Epithelial cell of prostate (primary cell): ENCODE results near the gene HAP1.
"Not testable (repeated sequence)": the region's sequence is repeated elsewhere in the genome, so short reads cannot be mapped to it uniquely, and the experiment has no call there.

Experiments used
- DNase-seq: peaks from one replicate; pipeline ENCODE4 v3.0.0-alpha.2; 2011; ENCODE audit warnings: low read depth, low spot score
- H3K27ac ChIP-seq: fragments of 450-650 bp; 2 replicates; pipeline ENCODE4 v1.5.1; 2017; ENCODE audit warnings: mild to moderate bottlenecking

Gene HAP1

DNA sequence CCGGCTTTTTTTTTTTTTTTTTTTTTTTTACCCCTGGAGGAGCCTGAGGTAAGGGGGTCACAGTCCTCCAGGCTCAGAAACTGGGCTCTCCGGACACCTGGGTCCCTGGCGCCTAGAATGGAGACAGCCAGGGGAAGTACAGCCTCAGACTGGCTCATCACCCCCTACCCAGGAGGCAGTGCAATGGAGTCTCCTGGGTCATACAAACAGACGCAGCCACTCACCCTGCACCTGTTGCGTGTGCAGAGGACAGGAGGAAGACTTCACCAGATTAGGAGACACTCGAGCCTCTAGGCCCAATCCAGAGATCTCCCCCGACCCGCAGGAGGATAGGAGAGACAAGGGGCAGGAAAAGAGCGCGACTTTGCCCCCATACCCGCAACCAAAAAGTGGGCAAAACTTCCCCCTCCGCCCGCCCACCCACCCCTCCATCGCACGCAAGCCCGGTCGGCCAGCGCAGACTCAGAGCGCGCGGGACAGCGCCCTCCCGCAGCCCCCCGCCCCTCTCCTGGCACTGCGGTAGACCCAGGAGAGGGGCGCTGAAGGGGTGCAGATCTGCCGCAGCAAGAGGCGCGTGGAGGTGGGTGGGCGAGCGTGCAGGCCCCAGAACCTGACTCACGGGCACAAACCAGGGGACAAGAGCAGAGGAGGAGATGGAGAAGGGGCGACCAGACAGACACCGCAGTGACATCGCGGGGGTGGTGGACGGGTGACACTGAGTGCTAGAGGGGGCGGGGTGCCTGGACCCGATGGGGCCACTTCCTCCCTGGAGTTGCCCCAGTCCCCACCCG, 900 bp downstream of the HAP1 start:
- no peak for DNase-seq
- no peak overlapping the region for H3K27ac ChIP-seq

DNA sequence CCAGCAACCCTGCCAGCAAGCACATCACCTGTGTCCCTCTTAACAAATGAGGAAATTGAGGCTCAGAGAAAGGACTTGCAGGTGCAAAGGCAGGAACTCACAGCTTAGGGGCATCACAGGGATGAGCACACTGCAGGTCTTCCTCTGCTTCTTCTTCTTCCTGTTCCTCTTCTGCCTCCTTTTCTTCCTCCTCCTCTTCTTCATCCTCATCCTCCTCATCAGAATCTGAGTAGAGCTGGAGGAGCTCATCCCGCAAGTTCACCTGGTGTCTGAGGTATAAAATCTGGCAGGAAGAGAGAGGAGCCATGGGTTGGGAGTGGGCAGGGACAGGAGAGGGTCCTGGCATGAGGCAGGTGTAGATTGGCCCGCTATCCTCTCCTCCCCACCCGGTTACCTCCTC, 2.6 kb downstream of the HAP1 start:
- DNase-seq: no peak
- no peak overlapping the region for H3K27ac ChIP-seq

- no peak for DNase-seq
- H3K27ac ChIP-seq: no peak overlapping the region
Measured at GRCh38 chr17:41730479-41730878, 4.0 kb downstream of the HAP1 start.

DNA sequence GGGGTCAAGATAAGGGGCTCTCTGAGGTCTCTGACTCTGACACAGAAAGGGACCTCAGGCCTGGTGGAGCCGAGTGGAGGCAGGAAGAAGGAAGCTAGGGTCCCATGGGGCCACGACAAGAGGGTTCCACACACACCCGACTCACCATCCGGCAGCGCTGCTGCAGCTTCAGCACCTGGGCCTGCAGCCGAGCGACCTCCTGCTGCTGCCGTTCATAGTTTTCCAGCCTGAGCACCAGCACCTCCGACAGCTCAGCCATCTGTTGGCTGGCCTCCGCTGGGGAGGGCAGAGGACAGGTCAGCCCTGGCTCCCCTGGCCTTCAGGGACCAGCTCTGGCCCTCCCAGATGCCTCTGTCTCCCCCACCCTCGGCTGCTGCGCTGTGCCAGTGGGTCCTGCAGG, 6.4 kb downstream of the HAP1 start:
- no peak overlapping the region for H3K27ac ChIP-seq
- DNase-seq: no peak

DNA sequence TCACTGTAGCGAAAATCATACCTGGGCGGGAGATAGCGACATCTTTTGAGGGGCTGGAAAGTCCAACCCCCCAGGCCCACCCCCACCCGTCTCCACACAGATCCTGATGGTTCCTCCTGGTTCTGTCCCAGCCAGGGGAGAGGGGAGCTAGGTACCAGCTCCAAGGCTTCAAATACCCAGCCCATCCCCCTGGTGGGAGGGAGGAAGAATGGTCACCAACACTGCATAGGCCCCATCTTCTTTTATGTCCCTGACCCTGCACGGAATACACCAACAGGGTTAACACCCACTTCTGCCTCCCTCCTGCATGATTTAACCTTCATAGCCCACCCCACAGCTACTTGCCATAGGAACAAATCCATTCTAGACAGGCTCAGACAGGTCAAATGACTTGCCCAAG, 9.3 kb downstream of the HAP1 start:
- no peak overlapping the region for H3K27ac ChIP-seq
- no peak for DNase-seq

DNA sequence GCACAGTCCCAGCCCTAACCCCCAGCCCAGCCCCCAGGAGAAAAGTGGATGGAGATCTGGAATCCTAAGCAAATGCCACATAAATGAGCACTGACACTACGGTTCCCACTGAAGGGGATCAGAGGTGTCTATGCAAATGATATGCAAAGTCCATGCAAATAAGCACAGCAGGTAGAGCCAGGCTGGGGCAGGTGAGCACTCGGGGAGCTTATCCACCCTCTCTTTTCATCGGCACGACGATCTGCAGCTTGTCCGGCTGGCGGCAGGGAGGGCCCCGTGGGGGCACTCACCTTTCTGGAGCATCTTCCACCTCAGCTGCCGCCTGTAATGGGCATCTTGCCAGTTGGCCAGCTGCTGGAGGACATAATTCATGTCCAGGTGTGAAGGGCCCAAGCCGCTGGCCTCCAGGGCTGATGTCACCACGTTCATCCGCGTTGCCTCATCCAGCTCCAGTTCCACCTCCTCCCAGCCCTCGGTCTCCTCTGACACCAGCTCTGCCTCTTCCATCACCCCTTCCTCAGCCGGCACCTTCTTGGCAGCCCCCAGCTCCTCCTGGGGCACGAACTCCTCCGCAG, 9.9 kb downstream of the HAP1 start:
- DNase-seq: no peak
- no peak overlapping the region for H3K27ac ChIP-seq

DNA sequence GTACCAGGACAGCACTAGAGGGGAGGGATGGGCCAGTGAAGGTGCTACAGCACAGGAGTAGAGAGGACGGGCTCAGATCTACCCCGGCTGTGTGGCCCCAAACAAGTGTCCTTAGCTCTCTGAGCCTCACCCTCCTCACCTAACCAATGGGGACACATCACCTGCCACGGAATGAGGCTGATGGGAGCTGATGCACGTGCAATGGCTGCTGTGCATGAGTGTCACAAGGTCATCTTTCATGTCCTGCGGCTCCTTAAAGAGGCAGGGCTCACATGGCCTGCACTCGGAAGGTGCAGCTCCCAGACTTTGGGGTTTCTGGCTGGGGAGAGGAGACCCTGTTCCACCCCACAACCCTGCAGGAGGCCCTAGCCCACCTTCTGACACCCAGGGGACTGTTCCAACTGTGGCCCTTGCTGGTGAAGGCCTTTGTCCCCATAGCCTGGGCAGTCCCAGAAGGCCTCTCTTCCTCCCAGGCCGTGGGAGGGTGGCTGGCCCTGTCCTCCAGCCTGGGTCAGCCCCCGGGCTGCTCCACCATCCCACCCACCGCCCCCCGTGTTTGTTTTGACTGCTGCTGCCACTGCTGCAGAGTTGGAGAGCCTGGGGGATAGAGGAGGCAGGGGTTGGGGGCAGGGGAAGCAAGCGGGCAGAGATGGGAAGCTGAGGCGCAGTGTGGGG, 10.5 kb downstream of the HAP1 start:
- H3K27ac ChIP-seq: no peak overlapping the region
- no peak for DNase-seq

- DNase-seq: no peak
- H3K27ac ChIP-seq: no peak overlapping the region
Measured at GRCh38 chr17:41722231-41722630, 12.2 kb downstream of the HAP1 start.

- peak overlapping the region; percentile 85 for H3K27ac ChIP-seq
- no peak for DNase-seq
Measured at GRCh38 chr17:41718287-41718645, 16.2 kb downstream of the HAP1 start.

- DNase-seq: peak; percentile 78
- peak overlapping the region; percentile 85 for H3K27ac ChIP-seq
Measured at GRCh38 chr17:41717408-41718286, 16.8 kb downstream of the HAP1 start.

DNA sequence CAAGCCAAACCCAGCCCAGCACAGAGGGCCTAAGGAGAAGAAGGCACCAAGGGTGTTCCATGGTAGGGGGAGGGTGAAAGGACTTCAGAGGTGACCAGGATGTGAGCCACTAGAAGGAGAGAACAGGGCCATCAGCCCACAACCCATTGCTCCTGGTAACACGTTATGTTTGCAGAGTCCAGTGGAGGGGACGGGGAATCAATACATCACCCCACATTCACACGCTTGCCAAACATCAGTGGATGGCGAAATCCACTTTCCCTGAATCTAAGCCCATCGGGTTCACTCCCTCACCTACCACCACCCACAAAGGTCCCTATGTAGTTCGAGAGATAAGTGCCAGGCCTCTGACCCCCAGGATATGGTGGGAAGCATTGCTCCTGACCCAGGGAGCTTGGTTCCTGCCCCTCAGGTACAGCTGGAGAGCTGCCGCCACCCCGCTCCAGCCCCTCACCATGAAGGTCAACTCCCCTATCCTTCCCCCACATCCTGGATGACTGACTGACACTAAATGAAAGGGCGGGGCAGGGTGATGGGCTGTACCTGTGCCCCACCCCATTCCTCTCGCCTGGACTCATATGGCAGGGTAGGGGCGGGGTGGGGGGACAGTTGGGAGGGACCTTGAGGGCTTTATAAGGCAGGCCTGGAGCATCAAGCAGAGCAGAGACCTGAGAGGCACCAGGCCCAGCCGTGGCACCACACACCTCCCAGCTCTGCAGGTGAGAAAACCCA, 22.6 kb downstream of the HAP1 start, which contains the start of gene GAST:
TSS of gene GAST (plus strand) at position 663 of the 732 bp plus-strand sequence. CDS start 3,106 bp downstream, outside the sequence.
- no peak within 1 kb of the TSS for H3K27ac ChIP-seq
- no peak for DNase-seq

- H3K27ac ChIP-seq: no peak overlapping the region
Measured at GRCh38 chr17:41710472-41711090, 23.9 kb downstream of the HAP1 start.

GRCh38 chr17:41707803-41708669, 26.4 kb downstream of the HAP1 start:
- H3K27ac ChIP-seq: no peak overlapping the region
- DNase-seq: no peak

More at GRCh38 chr17:41710472-41711090, 23.9 kb downstream of the HAP1 start:
- no peak for DNase-seq

- DNase-seq: no peak
- no peak overlapping the region for H3K27ac ChIP-seq
Measured at GRCh38 chr17:41705271-41705991, 29.0 kb downstream of the HAP1 start.

DNA sequence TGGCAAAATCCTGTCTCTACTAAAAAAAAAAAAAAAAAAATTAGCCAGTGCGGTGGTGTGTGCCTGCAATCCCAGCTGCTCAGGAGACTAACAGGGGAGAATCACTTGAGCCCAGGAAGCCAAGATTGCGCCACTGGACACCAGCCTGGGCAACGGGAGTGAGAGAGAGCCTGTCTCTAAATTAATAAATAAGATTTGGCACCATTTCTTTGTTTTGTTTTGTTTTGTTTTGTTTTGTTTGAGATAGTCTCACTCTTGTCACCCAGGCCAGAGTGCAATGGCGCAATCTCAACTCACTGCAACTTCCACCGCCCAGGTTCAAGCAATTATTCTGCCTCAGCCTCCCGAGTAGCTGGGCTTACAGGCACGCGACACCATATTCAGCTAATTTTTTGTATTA, 31.7 kb downstream of the HAP1 start:
- no peak for DNase-seq
- no peak overlapping the region for H3K27ac ChIP-seq

DNA sequence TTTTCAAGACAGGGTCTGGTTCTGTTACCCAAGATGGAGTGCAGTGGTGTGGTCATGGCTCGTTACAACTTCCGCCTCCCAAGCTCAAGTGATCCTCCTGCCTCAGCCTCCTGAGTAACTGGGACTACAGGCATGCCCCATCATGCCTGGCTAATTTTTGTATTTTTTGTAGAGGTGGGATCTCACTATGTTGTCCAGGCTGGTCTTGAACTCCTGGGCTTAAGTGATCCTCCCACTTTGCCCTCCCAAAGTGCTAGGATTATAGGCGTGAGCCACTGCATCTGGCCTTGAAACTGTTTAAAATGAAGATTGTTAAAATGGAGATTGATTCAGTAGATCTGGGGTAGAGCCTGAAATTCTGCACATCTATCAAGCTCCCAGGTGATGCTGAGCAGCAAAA, 33.6 kb downstream of the HAP1 start:
- not testable (repeated sequence) for DNase-seq, H3K27ac ChIP-seq

DNA sequence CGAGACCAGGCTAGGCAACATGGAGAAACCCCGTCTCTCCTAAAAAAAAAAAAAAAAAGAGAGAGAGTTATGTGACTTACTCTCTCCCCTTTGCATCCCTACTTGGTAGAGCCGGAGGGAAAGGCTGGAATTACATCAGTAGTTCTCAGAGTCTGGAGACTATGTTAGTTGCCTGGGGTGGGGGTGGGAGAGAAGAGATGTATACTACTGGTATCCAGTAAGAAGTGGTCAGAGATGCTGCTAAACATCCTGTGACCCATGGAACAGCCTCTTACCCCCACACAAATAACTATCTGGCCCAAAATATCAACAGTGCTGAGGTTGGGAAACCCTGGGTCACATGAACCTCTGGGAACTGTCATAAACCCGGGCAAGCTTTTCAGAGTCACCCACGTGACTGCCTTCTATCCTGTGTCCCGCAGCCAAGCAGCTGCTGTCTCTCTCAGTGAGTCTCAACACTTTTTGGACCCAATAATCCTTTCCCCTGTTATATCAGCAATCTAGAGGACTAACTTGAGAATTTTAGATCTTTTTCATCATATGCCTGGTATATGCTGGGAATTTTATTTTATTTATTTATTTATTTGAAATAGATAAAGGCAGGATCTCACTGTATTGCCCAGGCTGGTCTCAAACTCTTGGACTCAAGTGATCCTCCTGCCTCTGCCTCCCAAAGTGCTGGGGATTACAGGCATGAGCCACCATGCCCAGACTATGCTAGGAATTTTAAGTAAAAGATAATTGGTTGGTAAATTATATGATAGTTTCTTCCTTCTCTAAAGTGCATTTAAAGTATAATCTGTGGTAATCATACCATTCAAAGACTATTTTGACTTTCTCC, 37.1 kb downstream of the HAP1 start:
- no peak for DNase-seq
- no peak overlapping the region for H3K27ac ChIP-seq
